Mucosa of descending colon (tissue), 3 donors: ENCODE measurements around the gene ZBTB3. TPM values are rescaled to one million over a fixed set of nuclear protein-coding genes. Genes with fewer than 3 reads are reported as not detected.
A peak's percentile ranks its signal among the peaks of the same experiment; 100 is the strongest.
"Not testable (repeated sequence)": the region's sequence is repeated elsewhere in the genome, so short reads cannot be mapped to it uniquely, and the experiment has no call there.

Experiments
- ATAC-seq: fragments of 200-7000 bp; cut with Tn5 transposase; one replicate; pipeline ENCODE4 v1.9.1; 2020; ENCODE audit warnings: mild to moderate bottlenecking, moderate library complexity
- DNase-seq, 3 donors: peaks; one replicate each; pipeline ENCODE4 v3.0.0-alpha.2; 2020
- H3K36me3 ChIP-seq: fragments of 200-600 bp; one replicate; pipeline ENCODE4 v1.8.0; 2021; ENCODE audit warnings: low read depth, mild to moderate bottlenecking
- H3K4me1 ChIP-seq: fragments of 200-600 bp; one replicate; pipeline ENCODE4 v1.8.0; 2021; ENCODE audit warnings: low read depth, mild to moderate bottlenecking
- H3K4me3 ChIP-seq: fragments of 200-600 bp; one replicate; pipeline ENCODE4 v1.8.0; 2021; ENCODE audit warnings: mild to moderate bottlenecking
- H3K9me3 ChIP-seq: fragments of 200-600 bp; one replicate; pipeline ENCODE4 v1.8.0; 2021; ENCODE audit warnings: mild to moderate bottlenecking
- intact Hi-C, 2 donors: fragments of 100-400 bp; cut with DNase I in 1 of 2; cut with micrococcal nuclease in 1 of 2; formaldehyde crosslinking; loops; one replicate each; pipeline versions ENCODE4 v1.11.0 to v1.11.1; 2022; cut with DNase I, micrococcal nuclease
- total RNA-seq, 3 donors: library from RNA; stranded (reverse); fragmentation: NEBNext Ultra II Directional in 2 of 3; extraction: Animal tissue kit (Norgen Biotek cat#: 25700) in 2 of 3; gene quantifications; one replicate each; pipeline versions ENCODE4 v1.2.1 to v1.2.4, GENCODE V29; 2021 to 2023
- TF ChIP-seq, protein P1 (sequence below): fragments of 200-600 bp; IDR thresholded peaks from one replicate; pipeline ENCODE4 v1.8.0; 2022; ENCODE audit warnings: antibody characterized with exemption, mild to moderate bottlenecking
- donor health status: DM: no; HTN: no; CAD: no; lungs with moderate emphysema.
- donor health status: DM: no; HTN: no; CAD: no.
- donor health status: DM: no; HTN: yes; CAD: no.

Gene ZBTB3
- total RNA-seq, 3 donors from 2014 or later = 10.9 to 15.6 (median 13.0) TPM

DNA sequence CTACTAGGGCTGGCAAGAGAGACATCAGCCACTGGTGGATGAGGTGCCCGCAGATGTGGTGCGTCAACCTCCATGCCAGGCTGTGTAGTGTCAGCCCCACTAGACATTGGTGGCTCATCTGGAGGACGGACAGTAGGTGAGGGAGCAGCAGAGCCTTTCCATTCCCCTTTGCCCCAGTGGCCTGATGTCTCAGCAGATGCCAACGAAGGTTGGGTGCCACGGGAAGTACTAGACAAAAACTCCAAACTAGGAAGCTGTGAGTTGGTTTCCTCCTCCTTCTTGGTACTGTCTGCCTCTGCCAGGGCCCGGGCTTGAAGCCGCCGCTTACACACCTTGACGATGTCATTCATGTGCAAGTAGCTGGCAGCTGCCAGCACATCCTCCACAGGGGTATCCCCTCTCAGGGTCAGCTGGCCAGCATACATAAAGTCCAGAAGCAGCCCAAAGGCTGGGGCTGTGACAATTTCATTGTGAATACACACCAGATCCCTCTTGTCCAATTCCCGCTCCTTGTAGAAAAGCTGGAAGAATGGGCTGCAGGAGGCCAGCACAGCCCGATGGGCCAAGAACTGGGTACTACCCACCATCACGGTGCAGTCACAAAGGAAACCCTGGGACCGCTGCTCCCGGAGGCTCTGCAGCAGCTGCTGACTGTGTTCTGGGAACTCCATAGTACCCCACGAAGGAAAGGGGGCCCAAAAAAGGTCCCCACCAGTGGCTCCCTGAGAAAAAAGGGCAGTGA lies 795 bp downstream of the ZBTB3 start:
- DNase-seq = peak; percentile 28 to 54 (median 41)
- Histone ChIP-seq H3K4me3 (peak overlapping the region; percentile 16), H3K4me1 (peaks cover 13% of the 10 kb centered on the region), H3K9me3 (no peaks in the 10 kb centered on the region), H3K36me3 (no peaks in the 10 kb centered on the region)
- intact Hi-C loops = no loop called here
- no peak for ATAC-seq
- TF ChIP-seq, protein P1, sequence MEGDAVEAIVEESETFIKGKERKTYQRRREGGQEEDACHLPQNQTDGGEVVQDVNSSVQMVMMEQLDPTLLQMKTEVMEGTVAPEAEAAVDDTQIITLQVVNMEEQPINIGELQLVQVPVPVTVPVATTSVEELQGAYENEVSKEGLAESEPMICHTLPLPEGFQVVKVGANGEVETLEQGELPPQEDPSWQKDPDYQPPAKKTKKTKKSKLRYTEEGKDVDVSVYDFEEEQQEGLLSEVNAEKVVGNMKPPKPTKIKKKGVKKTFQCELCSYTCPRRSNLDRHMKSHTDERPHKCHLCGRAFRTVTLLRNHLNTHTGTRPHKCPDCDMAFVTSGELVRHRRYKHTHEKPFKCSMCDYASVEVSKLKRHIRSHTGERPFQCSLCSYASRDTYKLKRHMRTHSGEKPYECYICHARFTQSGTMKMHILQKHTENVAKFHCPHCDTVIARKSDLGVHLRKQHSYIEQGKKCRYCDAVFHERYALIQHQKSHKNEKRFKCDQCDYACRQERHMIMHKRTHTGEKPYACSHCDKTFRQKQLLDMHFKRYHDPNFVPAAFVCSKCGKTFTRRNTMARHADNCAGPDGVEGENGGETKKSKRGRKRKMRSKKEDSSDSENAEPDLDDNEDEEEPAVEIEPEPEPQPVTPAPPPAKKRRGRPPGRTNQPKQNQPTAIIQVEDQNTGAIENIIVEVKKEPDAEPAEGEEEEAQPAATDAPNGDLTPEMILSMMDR = no peak

- intact Hi-C loops = no loop called here
- Histone ChIP-seq H3K4me1 (peaks cover 13% of the 10 kb centered on the region), H3K9me3 (no peaks in the 10 kb centered on the region), H3K4me3 (no peak overlapping the region), H3K36me3 (no peaks in the 10 kb centered on the region)
- DNase-seq (peak in 1 of 3 donors; percentile 37), ATAC-seq (no peak)
- TF ChIP-seq, protein P1 = no peak
Measured at GRCh38 chr11:62752177-62752785, 1.7 kb downstream of the ZBTB3 start.

DNA sequence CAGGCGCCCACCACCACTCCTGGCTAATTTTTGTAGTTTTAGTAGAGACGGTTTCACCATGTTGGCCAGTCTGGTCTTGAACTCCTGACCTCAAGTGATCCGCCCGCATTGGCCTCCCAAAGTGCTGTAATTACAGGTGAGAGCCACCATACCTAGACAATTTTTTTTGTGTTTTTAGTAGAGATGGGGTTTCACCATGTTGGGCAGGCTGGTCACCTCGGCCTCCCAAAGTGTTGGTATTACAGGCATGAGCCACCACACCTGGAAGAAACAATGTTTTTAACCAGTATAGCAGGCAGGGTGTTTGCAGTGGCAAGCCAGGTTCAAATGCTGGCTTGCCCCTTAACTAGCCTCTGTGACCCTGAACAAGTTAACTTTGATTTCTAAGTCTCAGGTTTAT lies 4.0 kb downstream of the ZBTB3 start:
- DNase-seq, H3K4me3 ChIP-seq, intact Hi-C loops, H3K9me3 ChIP-seq, H3K36me3 ChIP-seq, ATAC-seq: not testable (repeated sequence)
- peaks cover 13% of the 10 kb centered on the region for H3K4me1 ChIP-seq

GRCh38 chr11:62747475-62748160 lies 6.3 kb downstream of the ZBTB3 start:
- Histone ChIP-seq H3K36me3 (no peaks in the 10 kb centered on the region), H3K9me3 (no peaks in the 10 kb centered on the region), H3K4me3 (no peak overlapping the region), H3K4me1 (peaks cover 2% of the 10 kb centered on the region)
- ATAC-seq = no peak
- no peak for DNase-seq
- intact Hi-C loops = no loop called here
- TF ChIP-seq, protein P1 = no peak

- Histone ChIP-seq H3K36me3 (peaks cover 10% of the 10 kb centered on the region), H3K9me3 (no peaks in the 10 kb centered on the region), H3K4me1 (no peaks in the 10 kb centered on the region), H3K4me3 (no peak overlapping the region)
- ATAC-seq (no peak), DNase-seq (no peak)
- TF ChIP-seq, protein P1 = no peak
- intact Hi-C loops = no loop called here
Measured at GRCh38 chr11:62737196-62737595, 16.8 kb downstream of the ZBTB3 start.

DNA sequence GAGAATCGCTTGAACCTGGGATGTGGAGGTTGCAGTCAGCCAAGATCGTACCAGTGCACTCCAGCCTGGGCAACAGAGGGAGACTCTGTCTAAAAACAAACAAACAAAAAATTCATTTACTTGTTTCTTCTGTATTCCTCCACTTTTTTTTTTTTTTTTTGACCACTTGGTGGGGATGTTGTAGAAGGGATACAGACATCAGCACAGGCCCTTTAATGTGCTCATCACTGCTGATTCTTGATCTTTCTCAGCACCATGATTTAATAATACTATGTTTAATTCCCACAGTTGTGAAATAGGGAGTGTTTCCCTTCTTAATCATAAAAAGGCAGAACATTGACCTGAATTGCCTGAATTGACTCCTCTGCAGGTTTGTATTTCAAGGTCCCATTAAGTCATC lies 21.1 kb downstream of the ZBTB3 start:
- no peak for DNase-seq
- Histone ChIP-seq H3K4me1 (peaks cover 18% of the 10 kb centered on the region), H3K9me3 (no peaks in the 10 kb centered on the region), H3K4me3 (no peak overlapping the region), H3K36me3 (peaks cover 4% of the 10 kb centered on the region)
- TF ChIP-seq, protein P1 = no peak
- intact Hi-C loops = no loop called here
- ATAC-seq = no peak

GRCh38 chr11:62730076-62730475 lies 23.9 kb downstream of the ZBTB3 start:
- intact Hi-C loops, ATAC-seq, H3K9me3 ChIP-seq, H3K36me3 ChIP-seq, DNase-seq, H3K4me3 ChIP-seq: not testable (repeated sequence)
- peaks cover 23% of the 10 kb centered on the region for H3K4me1 ChIP-seq
